Ovary (tissue), 9 donors: ENCODE data around the gene TEFM. TPM values are rescaled to one million over a fixed set of nuclear protein-coding genes. Genes with fewer than 3 reads are reported as not detected.

Source experiments
- DNase-seq, 5 donors: peaks; one replicate each; pipeline ENCODE4 v3.0.0-alpha.2; 2019 to 2020
- H3K27ac ChIP-seq, 2 donors: fragments of 200-600 bp; one replicate each; pipeline versions ENCODE4 v1.5.1 to v1.8.0; 2019 to 2022
- H3K27me3 ChIP-seq: fragments of 200-600 bp; one replicate; pipeline ENCODE4 v1.8.0; 2022
- H3K36me3 ChIP-seq: fragments of 200-600 bp; sonication (generic); one replicate; pipeline ENCODE4 v1.5.1; 2019
- H3K4me1 ChIP-seq: one replicate; pipeline ENCODE4 v1.8.1; 2013; ENCODE audit warnings: mild to moderate bottlenecking, moderate library complexity; ENCODE audit not compliant: insufficient read depth
- H3K4me3 ChIP-seq: fragments of 200-600 bp; sonication (generic); one replicate; pipeline ENCODE4 v1.5.1; 2017
- H3K9me3 ChIP-seq, 2 donors: fragments of 200-600 bp in 1 of 2; sonication (generic) in 1 of 2; one replicate each; pipeline versions ENCODE4 v1.5.1 to v1.8.1; 2013 to 2019; ENCODE audit warnings: mild to moderate bottlenecking in 1 of 2, moderate library complexity in 1 of 2
- EP300 ChIP-seq: sonication (generic); formaldehyde crosslinking; IDR thresholded peaks from one replicate; pipeline ENCODE4 v1.6.1; 2017; ENCODE audit warnings: antibody characterized with exemption
- POLR2A ChIP-seq: fragments of 450-650 bp; IDR thresholded peaks from one replicate; pipeline ENCODE4 v1.6.1; 2017; ENCODE audit warnings: antibody characterized with exemption, mild to moderate bottlenecking, moderate library complexity
- WGBS, 3 donors: extraction: QIAGEN DNeasy Blood & Tissue Kit in 1 of 3; methylation state at CpG; one replicate each; pipeline versions ENCODE4 v1.1.5 to v1.1.7; 2013 to 2017; 5-methylcytosine and 5-hydroxymethylcytosine counted together
- intact Hi-C, 4 donors: fragments of 100-400 bp; cut with DNase I; formaldehyde crosslinking; loops; one replicate each; pipeline versions ENCODE4 v1.11.0 to v1.15.1; 2022 to 2023
- polyA plus RNA-seq, 2 donors: library from polyadenylated mRNA; stranded (reverse); fragments of 200-250 nt in 1 of 2; fragments of 350-450 nt in 1 of 2; fragmentation: Illumina TruSeq in 1 of 2; extraction: RNeasy Lipid Tissue Mini Kit (QIAGEN cat#74804) in 1 of 2; gene quantifications; one replicate each; pipeline ENCODE4 v1.2.3, GENCODE V29; 2013 to 2014
- total RNA-seq, 7 donors: library from RNA; depleted of rRNA in 2 of 7; stranded (reverse); fragments of >200 nt in 2 of 7; fragmentation: NEBNext Ultra II Directional in 3 of 7; extraction: Animal tissue kit (Norgen Biotek cat#: 25700) in 3 of 7; gene quantifications; one replicate each; pipeline versions ENCODE4 v1.1.0 to v1.2.4, GENCODE V29; 2016 to 2023
- TF ChIP-seq, protein P1 (sequence below), 3 donors: fragments of 450-650 bp in 2 of 3; fragments of 200-600 bp in 1 of 3; IDR thresholded peaks; one replicate each; pipeline versions ENCODE4 v1.5.1 to v1.8.0; 2016 to 2022; ENCODE audit warnings: antibody characterized with exemption in 3 of 3, mild to moderate bottlenecking in 1 of 3
- donor health status: DM: no; HTN: no; CAD: no; lungs with moderate emphysema.
- donor health status: DM: no; HTN: no; CAD: no.
- donor health status: Bipolar disorder and iron deficiency.
- donor health status: DM: yes; HTN: yes; CAD: no.
- donor health status: DM: no; HTN: no; CAD: no.
- donor health status: DM: yes; HTN: yes; CAD: no.

TEFM gene
- total and polyA plus RNA-seq, 9 donors: 9.4 to 18.3 (median 13.3) TPM

GRCh38 chr17:30929081-30929633 lies 23.1 kb upstream of the TEFM start:
- TF ChIP-seq EP300: no peak
- TF ChIP-seq, protein P1, sequence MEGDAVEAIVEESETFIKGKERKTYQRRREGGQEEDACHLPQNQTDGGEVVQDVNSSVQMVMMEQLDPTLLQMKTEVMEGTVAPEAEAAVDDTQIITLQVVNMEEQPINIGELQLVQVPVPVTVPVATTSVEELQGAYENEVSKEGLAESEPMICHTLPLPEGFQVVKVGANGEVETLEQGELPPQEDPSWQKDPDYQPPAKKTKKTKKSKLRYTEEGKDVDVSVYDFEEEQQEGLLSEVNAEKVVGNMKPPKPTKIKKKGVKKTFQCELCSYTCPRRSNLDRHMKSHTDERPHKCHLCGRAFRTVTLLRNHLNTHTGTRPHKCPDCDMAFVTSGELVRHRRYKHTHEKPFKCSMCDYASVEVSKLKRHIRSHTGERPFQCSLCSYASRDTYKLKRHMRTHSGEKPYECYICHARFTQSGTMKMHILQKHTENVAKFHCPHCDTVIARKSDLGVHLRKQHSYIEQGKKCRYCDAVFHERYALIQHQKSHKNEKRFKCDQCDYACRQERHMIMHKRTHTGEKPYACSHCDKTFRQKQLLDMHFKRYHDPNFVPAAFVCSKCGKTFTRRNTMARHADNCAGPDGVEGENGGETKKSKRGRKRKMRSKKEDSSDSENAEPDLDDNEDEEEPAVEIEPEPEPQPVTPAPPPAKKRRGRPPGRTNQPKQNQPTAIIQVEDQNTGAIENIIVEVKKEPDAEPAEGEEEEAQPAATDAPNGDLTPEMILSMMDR (IDR thresholded peaks at IDR 0.05): no peak
- no peak for TF ChIP-seq POLR2A
- H3K27ac ChIP-seq: no peak overlapping the region
- no peaks in the 10 kb centered on the region for H3K27me3 ChIP-seq
- 48 to 50% (median 50%) methylated on average over 8 of the region's 8 CpGs for WGBS, 3 donors
- no peaks in the 10 kb centered on the region for H3K9me3 ChIP-seq
- H3K36me3 ChIP-seq: no peaks in the 10 kb centered on the region
- no peak for DNase-seq
- intact Hi-C loops: no loop called here
- H3K4me1 ChIP-seq: no peaks in the 10 kb centered on the region
- no peak overlapping the region for H3K4me3 ChIP-seq

GRCh38 chr17:30928584-30928983 lies 22.5 kb upstream of the TEFM start:
- 67 to 75% (median 72%) methylated on average over 3 of the region's 3 CpGs for WGBS, 3 donors
- Histone ChIP-seq H3K9me3 (no peaks in the 10 kb centered on the region), H3K27me3 (no peaks in the 10 kb centered on the region), H3K4me1 (no peaks in the 10 kb centered on the region), H3K36me3 (no peaks in the 10 kb centered on the region), H3K27ac (no peak overlapping the region), H3K4me3 (no peak overlapping the region)
- TF ChIP-seq EP300: no peak
- TF ChIP-seq, protein P1 (IDR thresholded peaks at IDR 0.05): no peak
- TF ChIP-seq POLR2A: no peak
- DNase-seq: no peak
- intact Hi-C loops: no loop called here

DNA sequence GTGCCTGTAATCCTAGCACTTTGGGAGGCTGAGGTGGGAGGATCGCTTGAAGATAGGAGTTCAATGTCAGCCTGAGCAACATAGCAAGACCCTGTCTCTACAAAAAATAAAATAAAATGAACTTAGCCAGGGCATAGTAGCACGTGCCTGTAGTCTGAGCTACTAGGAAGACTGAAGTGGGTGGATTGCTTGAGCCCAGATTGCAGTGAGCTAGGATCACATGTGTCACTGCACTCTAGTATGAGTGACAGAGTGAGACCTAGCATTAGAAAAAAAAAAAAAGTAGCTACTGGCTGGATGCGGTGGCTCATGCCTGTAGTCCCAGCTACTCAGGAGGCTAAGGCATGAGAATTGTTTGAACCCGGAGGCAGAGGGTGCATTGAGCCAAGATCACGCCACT lies 21.7 kb upstream of the TEFM start:
- H3K4me3 ChIP-seq: no peak overlapping the region
- 86 to 89% (median 88%) methylated on average over 5 of the region's 5 CpGs for WGBS, 3 donors
- H3K27me3 ChIP-seq: no peaks in the 10 kb centered on the region
- no peak for TF ChIP-seq POLR2A
- no peak for TF ChIP-seq EP300
- TF ChIP-seq, protein P1 (IDR thresholded peaks at IDR 0.05): no peak
- intact Hi-C loops: no loop called here
- no peaks in the 10 kb centered on the region for H3K9me3 ChIP-seq
- H3K27ac ChIP-seq: no peak overlapping the region
- no peak for DNase-seq
- no peaks in the 10 kb centered on the region for H3K36me3 ChIP-seq
- H3K4me1 ChIP-seq: peaks cover under 1% of the 10 kb centered on the region

- Histone ChIP-seq H3K27ac (no peak overlapping the region), H3K36me3 (no peaks in the 10 kb centered on the region), H3K4me3 (no peak overlapping the region), H3K27me3 (no peaks in the 10 kb centered on the region), H3K4me1 (peaks cover 8% of the 10 kb centered on the region), H3K9me3 (no peaks in the 10 kb centered on the region)
- DNase-seq: no peak
- intact Hi-C loops: no loop called here
- WGBS, 3 donors: 75 to 78% (median 77%) methylated on average over 6 of the region's 6 CpGs
- TF ChIP-seq POLR2A: no peak
- no peak for TF ChIP-seq EP300
- TF ChIP-seq, protein P1 (IDR thresholded peaks at IDR 0.05): no peak
These were observed 20.5 kb upstream of the TEFM start for GRCh38 chr17:30926516-30926915.
